AG04449 (cell line): ENCODE results near the gene AMFR.
"Not testable (repeated sequence)": the region's sequence is repeated elsewhere in the genome, so short reads cannot be mapped to it uniquely, and the experiment has no call there.

Experiments
- CTCF ChIA-PET: fragments of 350-600 bp; formaldehyde crosslinking; extraction: SDS; loops from one replicate; lab custom pipeline; 2021; ENCODE audit warnings: antibody characterized with exemption; lab: Yijun Ruan, JAX
- POLR2A ChIA-PET: fragments of 400-600, 350-600 bp; formaldehyde crosslinking; extraction: SDS; loops from one replicate; lab custom pipeline; 2020; ENCODE audit warnings: antibody characterized with exemption, inconsistent platforms; lab: Yijun Ruan, JAX
- DNase-seq: peaks from one replicate; pipeline ENCODE4 v3.0.0-alpha.2; 2010; ENCODE audit warnings: low read depth, low spot score
- H3K4me3 ChIP-seq: 2 replicates; pipeline ENCODE4 v1.5.1; 2011; ENCODE audit warnings: low read depth, mild to moderate bottlenecking, control low read depth, low read length
- TF ChIP-seq, protein P1 (sequence below): IDR thresholded peaks from one replicate; pipeline ENCODE4 v1.5.1; 2011; ENCODE audit warnings: mild to moderate bottlenecking, moderate library complexity, low read length, control low read depth, inconsistent platforms; ENCODE audit not compliant: insufficient read depth; ENCODE audit errors: missing control alignments

AMFR gene

GRCh38 chr16:56375792-56376191 is 49.6 kb downstream of the AMFR start:
- CTCF ChIA-PET: interaction anchor here (1.1 kb wide), 1 partner anchor 18 kb away, joined by 5 read pairs; no protein-coding TSS in a partner anchor
- POLR2A ChIA-PET, DNase-seq, H3K4me3 ChIP-seq: not testable (repeated sequence)

DNA sequence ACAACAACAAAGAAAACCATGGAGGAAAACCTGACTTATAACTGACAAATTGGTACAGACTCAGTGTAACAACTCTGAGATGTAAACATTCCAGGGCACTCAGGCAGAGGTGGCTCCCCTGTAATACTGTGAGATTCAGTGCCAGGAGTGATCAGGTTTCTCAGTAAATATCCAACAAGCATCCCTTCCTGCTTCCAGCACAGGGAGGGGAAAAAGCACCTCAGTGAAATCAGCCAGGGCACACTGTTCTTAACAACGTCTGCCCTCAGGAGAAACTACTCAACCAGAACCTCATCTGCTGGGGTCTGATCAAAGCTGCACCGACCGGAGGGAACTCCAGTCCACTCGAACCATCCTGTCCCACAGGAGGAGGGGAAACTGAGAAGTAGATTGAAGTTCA is 52.3 kb downstream of the AMFR start:
- no peak overlapping the region for H3K4me3 ChIP-seq
- ChIA-PET POLR2A (no interaction called here), CTCF (no interaction called here)
- no peak for DNase-seq
- TF ChIP-seq, protein P1, sequence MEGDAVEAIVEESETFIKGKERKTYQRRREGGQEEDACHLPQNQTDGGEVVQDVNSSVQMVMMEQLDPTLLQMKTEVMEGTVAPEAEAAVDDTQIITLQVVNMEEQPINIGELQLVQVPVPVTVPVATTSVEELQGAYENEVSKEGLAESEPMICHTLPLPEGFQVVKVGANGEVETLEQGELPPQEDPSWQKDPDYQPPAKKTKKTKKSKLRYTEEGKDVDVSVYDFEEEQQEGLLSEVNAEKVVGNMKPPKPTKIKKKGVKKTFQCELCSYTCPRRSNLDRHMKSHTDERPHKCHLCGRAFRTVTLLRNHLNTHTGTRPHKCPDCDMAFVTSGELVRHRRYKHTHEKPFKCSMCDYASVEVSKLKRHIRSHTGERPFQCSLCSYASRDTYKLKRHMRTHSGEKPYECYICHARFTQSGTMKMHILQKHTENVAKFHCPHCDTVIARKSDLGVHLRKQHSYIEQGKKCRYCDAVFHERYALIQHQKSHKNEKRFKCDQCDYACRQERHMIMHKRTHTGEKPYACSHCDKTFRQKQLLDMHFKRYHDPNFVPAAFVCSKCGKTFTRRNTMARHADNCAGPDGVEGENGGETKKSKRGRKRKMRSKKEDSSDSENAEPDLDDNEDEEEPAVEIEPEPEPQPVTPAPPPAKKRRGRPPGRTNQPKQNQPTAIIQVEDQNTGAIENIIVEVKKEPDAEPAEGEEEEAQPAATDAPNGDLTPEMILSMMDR: no peak

- ChIA-PET POLR2A (no interaction called here), CTCF (interaction anchor here (1.4 kb wide), 1 partner anchor 12 kb away, joined by 4 read pairs; no protein-coding TSS in a partner anchor)
- H3K4me3 ChIP-seq: no peak overlapping the region
- no peak for DNase-seq
- TF ChIP-seq, protein P1: no peak
Measured at GRCh38 chr16:56372013-56372634, 53.2 kb downstream of the AMFR start.

- ChIA-PET POLR2A (no interaction called here), CTCF (interaction anchor here (1.4 to 1.5 kb wide), 2 partner anchors 10 to 12 kb away, joined by 4 read pairs; no protein-coding TSS in a partner anchor)
- no peak for DNase-seq
- TF ChIP-seq, protein P1: no peak
- no peak overlapping the region for H3K4me3 ChIP-seq
Measured at GRCh38 chr16:56371660-56371937, 53.7 kb downstream of the AMFR start.

GRCh38 chr16:56370875-56371659 is 54.3 kb downstream of the AMFR start:
- POLR2A ChIA-PET: interaction anchor here (1.1 kb wide), 1 partner anchor 14 kb away, joined by 3 read pairs; no protein-coding TSS in a partner anchor
- CTCF ChIA-PET: interaction anchor here (0.9 to 7.1 kb wide), 5 partner anchors 9 to 17 kb away, joined by 3 to 49 read pairs (median 4); no protein-coding TSS in a partner anchor

DNA sequence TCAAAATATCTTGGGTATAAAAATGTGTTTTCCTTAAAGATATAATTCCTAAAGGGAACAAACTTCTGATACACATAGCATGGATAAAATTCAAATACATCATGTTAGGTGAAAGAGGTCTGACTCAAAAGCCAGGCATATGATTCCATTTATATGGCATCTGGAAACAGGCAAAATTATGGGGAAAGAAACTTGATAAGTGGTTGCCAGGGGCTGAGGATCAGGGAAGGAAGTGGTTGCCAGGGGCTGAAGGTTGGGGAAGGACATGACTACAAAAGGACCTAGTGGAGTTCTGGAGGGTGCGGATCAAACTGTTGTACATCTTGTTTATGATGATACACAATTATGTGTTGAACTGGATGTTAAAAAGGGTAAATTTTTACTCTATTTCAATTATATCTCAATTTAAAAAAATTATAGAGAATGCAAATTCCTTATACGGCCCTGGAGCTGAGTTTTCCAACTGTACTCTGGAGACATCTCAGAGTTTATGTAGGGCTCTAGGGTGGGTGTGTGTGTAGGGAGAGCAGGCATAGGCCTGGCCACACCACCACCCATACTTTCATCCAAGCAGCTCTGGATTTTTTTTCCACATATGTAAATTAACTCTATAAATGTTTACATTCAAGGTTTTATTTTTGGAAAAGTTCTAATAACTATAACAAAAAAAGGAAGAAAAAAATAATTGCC is 55.0 kb downstream of the AMFR start:
- POLR2A ChIA-PET: interaction anchor here (1.1 kb wide), 1 partner anchor 14 kb away, joined by 3 read pairs; no protein-coding TSS in a partner anchor
- TF ChIP-seq, protein P1: no peak
- no peak for DNase-seq

More at GRCh38 chr16:56370875-56371659, 54.3 kb downstream of the AMFR start:
- no peak overlapping the region for H3K4me3 ChIP-seq
- TF ChIP-seq, protein P1: no peak
- no peak for DNase-seq

More for the DNA sequence above, 55.0 kb downstream of the AMFR start:
- CTCF ChIA-PET: interaction anchor here (0.9 to 7.1 kb wide), 5 partner anchors 8 to 18 kb away, joined by 3 to 49 read pairs (median 4); no protein-coding TSS in a partner anchor
- H3K4me3 ChIP-seq: no peak overlapping the region
